GM23338 (cell line): Measurements from ENCODE around the gene SHISA6.

Experiments used
- CREB1 ChIP-seq: fragments of 250-450 bp; sonication (Bioruptor Pico); IDR thresholded peaks from 2 replicates; pipeline ENCODE4 v1.5.0; 2020; ENCODE audit warnings: low read depth, mild to moderate bottlenecking, moderate library complexity
- CTCF ChIP-seq, 2 experiments: fragments of 200-600 bp in 1 of 2; sonication (generic) in 1 of 2; conservative IDR thresholded peaks; 2 replicates each; pipeline versions ENCODE4 v1.5.1 to v1.6.1; 2016 to 2017; ENCODE audit warnings: antibody characterized with exemption in 2 of 2, low read depth in 2 of 2, mild to moderate bottlenecking in 2 of 2, moderate library complexity in 1 of 2
- ETS1 ChIP-seq: IDR thresholded peaks from 2 replicates; pipeline ENCODE4 v1.6.1; 2016; ENCODE audit warnings: antibody characterized with exemption
- EZH2 ChIP-seq: fragments of 200-600 bp; sonication (generic); IDR thresholded peaks from one replicate; pipeline ENCODE4 v1.8.0; 2017; ENCODE audit warnings: antibody characterized with exemption, mild to moderate bottlenecking, low read depth; ENCODE audit not compliant: unreplicated experiment
- EZH2phosphoT487 ChIP-seq: fragments of 200-600 bp; sonication (generic); IDR thresholded peaks from one replicate; pipeline ENCODE4 v1.8.1; 2018; ENCODE audit warnings: antibody characterized with exemption; ENCODE audit not compliant: unreplicated experiment
- JUNB ChIP-seq: IDR thresholded peaks from one replicate; pipeline ENCODE4 v1.6.1; 2016; ENCODE audit warnings: antibody characterized with exemption; ENCODE audit not compliant: unreplicated experiment
- NANOG ChIP-seq: IDR thresholded peaks from 2 replicates; pipeline ENCODE4 v1.6.1; 2016; ENCODE audit warnings: antibody characterized with exemption, borderline replicate concordance
- POLR2AphosphoS5 ChIP-seq: IDR thresholded peaks from 2 replicates; pipeline ENCODE4 v1.6.1; 2016; ENCODE audit warnings: antibody characterized with exemption, low read depth
- REST ChIP-seq: IDR thresholded peaks from one replicate; pipeline ENCODE4 v1.6.1; 2018; ENCODE audit warnings: antibody characterized with exemption; ENCODE audit not compliant: unreplicated experiment
- STAT1 ChIP-seq: IDR thresholded peaks from one replicate; pipeline ENCODE4 v1.6.1; 2016; ENCODE audit warnings: antibody characterized with exemption; ENCODE audit not compliant: unreplicated experiment
- ZNF114 ChIP-seq: fragments of 250-450 bp; sonication (Bioruptor Pico); IDR thresholded peaks from 2 replicates; pipeline ENCODE4 v1.5.0; 2020; ENCODE audit warnings: mild to moderate bottlenecking, moderate library complexity
- ZNF331 ChIP-seq: fragments of 250-450 bp; sonication (Bioruptor Pico); IDR thresholded peaks from 2 replicates; pipeline ENCODE4 v1.5.0; 2020; ENCODE audit warnings: low read depth, mild to moderate bottlenecking, moderate library complexity
- TF ChIP-seq, protein P1 (sequence below): fragments of 250-450 bp; sonication (Bioruptor Pico); IDR thresholded peaks from 2 replicates; pipeline ENCODE4 v1.5.0; 2020; ENCODE audit warnings: mild to moderate bottlenecking, moderate library complexity

DNA sequence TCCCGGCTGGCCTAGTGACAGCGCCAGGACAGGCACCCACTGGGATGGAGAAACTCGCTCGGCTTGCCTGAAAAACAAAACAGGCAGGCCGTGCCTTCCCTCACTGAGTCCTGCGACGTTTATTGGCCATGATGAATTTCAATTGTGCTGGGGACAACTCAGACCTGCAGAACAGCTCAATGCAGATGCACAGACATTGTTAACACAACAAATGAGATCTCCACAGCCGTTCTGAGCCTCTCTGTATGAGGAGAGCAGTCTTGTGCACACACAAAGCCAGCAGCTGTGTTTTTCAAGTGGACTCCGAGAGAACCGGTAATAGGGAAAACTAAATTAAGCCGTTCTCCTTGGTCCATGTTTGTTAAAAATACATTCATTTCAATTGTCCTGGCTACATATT is 15.9 kb downstream of the SHISA6 start:
- no peak for TF ChIP-seq CTCF (conservative IDR thresholded peaks at IDR 0.05; ENCODE audit: low read depth in 2 of 2)
- no peak for TF ChIP-seq POLR2AphosphoS5
- TF ChIP-seq REST, result no peak
- TF ChIP-seq EZH2phosphoT487, result no peak
- no peak for TF ChIP-seq EZH2
- TF ChIP-seq CREB1, result no peak
- no peak for TF ChIP-seq STAT1
- no peak for TF ChIP-seq JUNB
- no peak for TF ChIP-seq NANOG
- no peak for TF ChIP-seq ETS1
- TF ChIP-seq ZNF114, result no peak
- TF ChIP-seq ZNF331 (CRISPR knock-in tag), result no peak
- TF ChIP-seq, protein P1, sequence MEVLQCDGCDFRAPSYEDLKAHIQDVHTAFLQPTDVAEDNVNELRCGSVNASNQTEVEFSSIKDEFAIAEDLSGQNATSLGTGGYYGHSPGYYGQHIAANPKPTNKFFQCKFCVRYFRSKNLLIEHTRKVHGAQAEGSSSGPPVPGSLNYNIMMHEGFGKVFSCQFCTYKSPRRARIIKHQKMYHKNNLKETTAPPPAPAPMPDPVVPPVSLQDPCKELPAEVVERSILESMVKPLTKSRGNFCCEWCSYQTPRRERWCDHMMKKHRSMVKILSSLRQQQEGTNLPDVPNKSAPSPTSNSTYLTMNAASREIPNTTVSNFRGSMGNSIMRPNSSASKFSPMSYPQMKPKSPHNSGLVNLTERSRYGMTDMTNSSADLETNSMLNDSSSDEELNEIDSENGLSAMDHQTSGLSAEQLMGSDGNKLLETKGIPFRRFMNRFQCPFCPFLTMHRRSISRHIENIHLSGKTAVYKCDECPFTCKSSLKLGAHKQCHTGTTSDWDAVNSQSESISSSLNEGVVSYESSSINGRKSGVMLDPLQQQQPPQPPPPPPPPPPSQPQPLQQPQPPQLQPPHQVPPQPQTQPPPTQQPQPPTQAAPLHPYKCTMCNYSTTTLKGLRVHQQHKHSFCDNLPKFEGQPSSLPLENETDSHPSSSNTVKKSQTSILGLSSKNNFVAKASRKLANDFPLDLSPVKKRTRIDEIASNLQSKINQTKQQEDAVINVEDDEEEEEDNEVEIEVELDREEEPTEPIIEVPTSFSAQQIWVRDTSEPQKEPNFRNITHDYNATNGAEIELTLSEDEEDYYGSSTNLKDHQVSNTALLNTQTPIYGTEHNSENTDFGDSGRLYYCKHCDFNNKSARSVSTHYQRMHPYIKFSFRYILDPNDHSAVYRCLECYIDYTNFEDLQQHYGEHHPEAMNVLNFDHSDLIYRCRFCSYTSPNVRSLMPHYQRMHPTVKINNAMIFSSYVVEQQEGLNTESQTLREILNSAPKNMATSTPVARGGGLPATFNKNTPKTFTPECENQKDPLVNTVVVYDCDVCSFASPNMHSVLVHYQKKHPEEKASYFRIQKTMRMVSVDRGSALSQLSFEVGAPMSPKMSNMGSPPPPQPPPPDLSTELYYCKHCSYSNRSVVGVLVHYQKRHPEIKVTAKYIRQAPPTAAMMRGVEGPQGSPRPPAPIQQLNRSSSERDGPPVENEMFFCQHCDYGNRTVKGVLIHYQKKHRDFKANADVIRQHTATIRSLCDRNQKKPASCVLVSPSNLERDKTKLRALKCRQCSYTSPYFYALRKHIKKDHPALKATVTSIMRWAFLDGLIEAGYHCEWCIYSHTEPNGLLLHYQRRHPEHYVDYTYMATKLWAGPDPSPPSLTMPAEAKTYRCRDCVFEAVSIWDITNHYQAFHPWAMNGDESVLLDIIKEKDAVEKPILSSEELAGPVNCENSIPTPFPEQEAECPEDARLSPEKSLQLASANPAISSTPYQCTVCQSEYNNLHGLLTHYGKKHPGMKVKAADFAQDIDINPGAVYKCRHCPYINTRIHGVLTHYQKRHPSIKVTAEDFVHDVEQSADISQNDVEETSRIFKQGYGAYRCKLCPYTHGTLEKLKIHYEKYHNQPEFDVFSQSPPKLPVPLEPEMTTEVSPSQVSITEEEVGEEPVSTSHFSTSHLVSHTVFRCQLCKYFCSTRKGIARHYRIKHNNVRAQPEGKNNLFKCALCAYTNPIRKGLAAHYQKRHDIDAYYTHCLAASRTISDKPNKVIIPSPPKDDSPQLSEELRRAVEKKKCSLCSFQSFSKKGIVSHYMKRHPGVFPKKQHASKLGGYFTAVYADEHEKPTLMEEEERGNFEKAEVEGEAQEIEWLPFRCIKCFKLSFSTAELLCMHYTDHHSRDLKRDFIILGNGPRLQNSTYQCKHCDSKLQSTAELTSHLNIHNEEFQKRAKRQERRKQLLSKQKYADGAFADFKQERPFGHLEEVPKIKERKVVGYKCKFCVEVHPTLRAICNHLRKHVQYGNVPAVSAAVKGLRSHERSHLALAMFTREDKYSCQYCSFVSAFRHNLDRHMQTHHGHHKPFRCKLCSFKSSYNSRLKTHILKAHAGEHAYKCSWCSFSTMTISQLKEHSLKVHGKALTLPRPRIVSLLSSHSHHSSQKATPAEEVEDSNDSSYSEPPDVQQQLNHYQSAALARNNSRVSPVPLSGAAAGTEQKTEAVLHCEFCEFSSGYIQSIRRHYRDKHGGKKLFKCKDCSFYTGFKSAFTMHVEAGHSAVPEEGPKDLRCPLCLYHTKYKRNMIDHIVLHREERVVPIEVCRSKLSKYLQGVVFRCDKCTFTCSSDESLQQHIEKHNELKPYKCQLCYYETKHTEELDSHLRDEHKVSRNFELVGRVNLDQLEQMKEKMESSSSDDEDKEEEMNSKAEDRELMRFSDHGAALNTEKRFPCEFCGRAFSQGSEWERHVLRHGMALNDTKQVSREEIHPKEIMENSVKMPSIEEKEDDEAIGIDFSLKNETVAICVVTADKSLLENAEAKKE (CRISPR knock-in tag), result no peak
